GM21786 (cell line): Measurements from ENCODE around the gene VPS13C.
"Not testable (repeated sequence)": the region's sequence is repeated elsewhere in the genome, so short reads cannot be mapped to it uniquely, and the experiment has no call there.

ENCODE experiments used
- ATAC-seq: cut with Tn5 transposase; IDR thresholded peaks from one replicate; pipeline ENCODE4 v1.9.1; 2021; ENCODE audit not compliant: unreplicated experiment

Gene VPS13C

GRCh38 chr15:62071711-62072308 is 11.6 kb upstream of the VPS13C start:
- ATAC-seq: no peak

GRCh38 chr15:62069551-62069950 is 9.3 kb upstream of the VPS13C start:
- ATAC-seq: no peak

- ATAC-seq: no peak
Measured at GRCh38 chr15:62068810-62069167, 8.5 kb upstream of the VPS13C start.

- no peak for ATAC-seq
Measured at GRCh38 chr15:62068071-62068809, 8.0 kb upstream of the VPS13C start.

- no peak for ATAC-seq
Measured at GRCh38 chr15:62067448-62068044, 7.3 kb upstream of the VPS13C start.

- peak; percentile 46 for ATAC-seq
Measured at GRCh38 chr15:62066663-62067447, 6.6 kb upstream of the VPS13C start, which contains the start of gene C2CD4A. C2CD4A (plus strand) TSS chr15:62066977; CDS start chr15:62067614, 637 bp downstream.

- no peak for ATAC-seq
Measured at GRCh38 chr15:62063825-62064635, 3.8 kb upstream of the VPS13C start.

GRCh38 chr15:62060896-62061280 is 641 bp upstream of the VPS13C start:
- ATAC-seq: no peak

GRCh38 chr15:62059816-62060112 is 483 bp downstream of the VPS13C start:
- peak; percentile 73 for ATAC-seq

GRCh38 chr15:62059108-62059815 is 985 bp downstream of the VPS13C start:
- ATAC-seq: no peak

GRCh38 chr15:62058327-62059028 is 1.8 kb downstream of the VPS13C start:
- ATAC-seq: no peak

GRCh38 chr15:62057341-62057980 is 2.8 kb downstream of the VPS13C start:
- no peak for ATAC-seq

GRCh38 chr15:62054979-62055378 is 5.3 kb downstream of the VPS13C start:
- ATAC-seq: no peak

- no peak for ATAC-seq
Measured at GRCh38 chr15:62053439-62054085, 6.7 kb downstream of the VPS13C start.

- no peak for ATAC-seq
Measured at GRCh38 chr15:62052713-62053112, 7.5 kb downstream of the VPS13C start.

- no peak for ATAC-seq
Measured at GRCh38 chr15:62051166-62051565, 9.1 kb downstream of the VPS13C start.

GRCh38 chr15:62050115-62050514 is 10.1 kb downstream of the VPS13C start:
- no peak for ATAC-seq

GRCh38 chr15:62048254-62048653 is 12.0 kb downstream of the VPS13C start:
- not testable (repeated sequence) for ATAC-seq
